ENCODE measurements around the gene MARK4. TPM values are rescaled to one million over a fixed set of nuclear protein-coding genes. Genes with fewer than 3 reads are reported as not detected.

The MARK4 gene
- total RNA-seq, 4 donors from 2014 or later: 13.5 to 51.5 (median 15.5) TPM

DNA sequence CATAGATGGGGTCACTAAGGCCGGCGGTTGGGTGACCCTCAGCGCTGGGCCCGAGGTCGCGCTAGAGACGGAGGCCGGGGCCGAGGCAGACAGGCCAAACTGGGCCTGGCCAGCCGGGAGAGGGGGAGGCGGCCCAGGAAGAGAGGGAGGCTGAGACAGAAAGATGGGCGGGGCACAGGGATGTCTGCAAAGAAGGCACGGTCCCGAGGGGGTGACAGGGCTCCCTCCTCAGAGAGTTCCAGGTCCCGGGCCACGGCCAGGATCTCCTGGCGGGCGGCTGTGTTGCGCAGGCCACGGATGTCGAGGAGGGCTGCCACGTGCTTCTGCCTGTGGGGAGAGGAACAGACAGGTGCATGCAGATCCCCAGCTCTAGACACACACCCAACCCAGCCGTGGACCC, 38.0 kb upstream of the MARK4 start:
- Histone ChIP-seq H3K27ac (peak overlapping the region; percentile 30 to 55), H3K27me3 (peaks cover 8 to 14% of the 10 kb centered on the region in 2 donors)
- intact Hi-C loops (cut with DNase I; ENCODE audit: low total_unique reads): no loop called here

GRCh38 chr19:45215391-45216191, 35.5 kb upstream of the MARK4 start:
- peak overlapping the region in 1 of 2 donors; percentile 24 for H3K27ac ChIP-seq

More for the DNA sequence above, 38.0 kb upstream of the MARK4 start:
- H3K9me3 ChIP-seq: no peaks in the 10 kb centered on the region
- H3K4me1 ChIP-seq: no peaks in the 10 kb centered on the region
- TF ChIP-seq POLR2A (IDR thresholded peaks at IDR 0.05): no peak
- TF ChIP-seq CTCF (IDR thresholded peaks at IDR 0.05): no peak
- no peak overlapping the region for H3K4me3 ChIP-seq
- no peak for DNase-seq
- no peaks in the 10 kb centered on the region for H3K36me3 ChIP-seq

DNA sequence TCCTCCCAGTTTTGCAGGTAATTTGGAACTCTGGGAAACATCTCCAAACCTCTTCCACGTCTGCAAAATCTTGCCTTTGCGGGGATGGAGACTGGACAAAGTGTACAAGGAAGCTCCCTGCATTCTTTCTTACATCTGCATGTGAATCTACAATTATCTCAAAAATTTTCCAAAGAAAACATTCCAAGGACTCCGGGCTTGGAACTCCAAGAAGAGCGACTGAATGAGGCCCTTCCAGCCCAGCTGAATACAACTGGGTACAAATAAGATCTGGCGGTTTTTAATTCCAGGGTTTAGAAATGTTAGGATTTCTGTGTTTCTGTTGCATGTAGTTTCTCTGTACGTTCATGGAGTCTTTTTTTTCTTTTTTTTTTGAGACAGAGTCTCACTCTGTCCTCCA, 34.4 kb upstream of the MARK4 start:
- Histone ChIP-seq H3K36me3 (no peaks in the 10 kb centered on the region), H3K27ac (no peak overlapping the region), H3K4me3 (no peak overlapping the region), H3K9me3 (no peaks in the 10 kb centered on the region), H3K4me1 (no peaks in the 10 kb centered on the region), H3K27me3 (peaks cover 8 to 14% of the 10 kb centered on the region in 2 donors)
- DNase-seq: no peak
- TF ChIP-seq POLR2A (IDR thresholded peaks at IDR 0.05) (no peak), CTCF (IDR thresholded peaks at IDR 0.05) (no peak)
- intact Hi-C loops (cut with DNase I; ENCODE audit: low total_unique reads): no loop called here

More at GRCh38 chr19:45215391-45216191, 35.5 kb upstream of the MARK4 start:
- peak in 1 of 2 donors; percentile 21 for DNase-seq
- Histone ChIP-seq H3K4me3 (no peak overlapping the region), H3K36me3 (no peaks in the 10 kb centered on the region), H3K9me3 (no peaks in the 10 kb centered on the region), H3K4me1 (no peaks in the 10 kb centered on the region), H3K27me3 (peaks cover 8 to 14% of the 10 kb centered on the region in 2 donors)
- TF ChIP-seq CTCF (IDR thresholded peaks at IDR 0.05) (no peak), POLR2A (IDR thresholded peaks at IDR 0.05) (no peak)
- intact Hi-C loops (cut with DNase I; ENCODE audit: low total_unique reads): no loop called here

DNA sequence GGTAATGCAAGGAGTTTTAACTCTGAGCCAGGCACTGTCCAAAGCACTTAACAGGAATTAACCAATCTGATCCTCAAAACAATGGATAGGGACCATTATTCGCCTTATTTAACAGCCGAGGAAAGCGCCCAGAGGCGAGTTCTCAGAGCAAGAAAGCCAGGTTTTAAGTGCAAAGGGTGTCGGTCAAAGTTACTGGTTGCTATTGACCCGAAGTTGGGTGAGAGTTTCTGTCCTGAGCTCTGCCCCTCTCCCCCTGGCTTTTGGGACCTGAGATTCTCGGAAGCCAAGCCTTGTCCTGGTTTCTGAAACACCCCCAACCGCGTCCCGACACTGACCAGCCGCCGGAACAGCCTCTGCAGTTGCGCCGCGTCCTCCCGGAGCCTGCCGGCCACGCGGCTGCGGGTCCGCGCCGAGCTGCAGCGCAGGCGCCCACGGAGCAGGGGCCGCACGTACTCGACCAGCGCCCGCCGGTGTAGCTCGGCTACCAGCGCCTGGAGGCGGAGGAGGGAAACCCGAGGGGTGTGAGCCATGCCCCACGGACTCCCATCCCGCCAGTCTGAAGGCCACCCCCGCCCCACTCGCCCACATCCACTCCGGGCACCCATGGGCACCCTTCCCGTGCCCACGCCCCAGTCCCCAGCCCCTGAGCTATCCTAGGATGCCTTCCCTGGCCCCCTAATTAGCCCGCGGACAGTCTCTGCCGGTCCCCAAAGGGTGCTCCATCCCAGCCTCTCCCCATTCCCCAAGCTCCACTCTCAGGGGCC, 33.7 kb upstream of the MARK4 start:
- TF ChIP-seq POLR2A (IDR thresholded peaks at IDR 0.05) (no peak), CTCF (IDR thresholded peaks at IDR 0.05) (no peak)
- intact Hi-C loops (cut with DNase I; ENCODE audit: low total_unique reads): no loop called here
- Histone ChIP-seq H3K27ac (no peak overlapping the region), H3K4me3 (no peak overlapping the region), H3K4me1 (no peaks in the 10 kb centered on the region), H3K9me3 (no peaks in the 10 kb centered on the region), H3K27me3 (peaks cover 8 to 14% of the 10 kb centered on the region in 2 donors), H3K36me3 (no peaks in the 10 kb centered on the region)
- DNase-seq: no peak

GRCh38 chr19:45217957-45218334, 33.1 kb upstream of the MARK4 start:
- no peak for DNase-seq
- Histone ChIP-seq H3K4me1 (no peaks in the 10 kb centered on the region), H3K9me3 (no peaks in the 10 kb centered on the region), H3K36me3 (no peaks in the 10 kb centered on the region), H3K4me3 (no peak overlapping the region), H3K27ac (no peak overlapping the region), H3K27me3 (peaks cover 8 to 14% of the 10 kb centered on the region in 2 donors)
- TF ChIP-seq POLR2A (IDR thresholded peaks at IDR 0.05) (no peak), CTCF (IDR thresholded peaks at IDR 0.05) (no peak)
- intact Hi-C loops (cut with DNase I; ENCODE audit: low total_unique reads): no loop called here
